Smooth muscle cell of the brain vasculature (primary cell): ENCODE measurements around the gene ADAMTS15.

ENCODE experiments used
- DNase-seq: peaks from one replicate; pipeline ENCODE4 v3.0.0-alpha.2; 2012; ENCODE audit warnings: low read depth, low spot score

The ADAMTS15 gene

DNA sequence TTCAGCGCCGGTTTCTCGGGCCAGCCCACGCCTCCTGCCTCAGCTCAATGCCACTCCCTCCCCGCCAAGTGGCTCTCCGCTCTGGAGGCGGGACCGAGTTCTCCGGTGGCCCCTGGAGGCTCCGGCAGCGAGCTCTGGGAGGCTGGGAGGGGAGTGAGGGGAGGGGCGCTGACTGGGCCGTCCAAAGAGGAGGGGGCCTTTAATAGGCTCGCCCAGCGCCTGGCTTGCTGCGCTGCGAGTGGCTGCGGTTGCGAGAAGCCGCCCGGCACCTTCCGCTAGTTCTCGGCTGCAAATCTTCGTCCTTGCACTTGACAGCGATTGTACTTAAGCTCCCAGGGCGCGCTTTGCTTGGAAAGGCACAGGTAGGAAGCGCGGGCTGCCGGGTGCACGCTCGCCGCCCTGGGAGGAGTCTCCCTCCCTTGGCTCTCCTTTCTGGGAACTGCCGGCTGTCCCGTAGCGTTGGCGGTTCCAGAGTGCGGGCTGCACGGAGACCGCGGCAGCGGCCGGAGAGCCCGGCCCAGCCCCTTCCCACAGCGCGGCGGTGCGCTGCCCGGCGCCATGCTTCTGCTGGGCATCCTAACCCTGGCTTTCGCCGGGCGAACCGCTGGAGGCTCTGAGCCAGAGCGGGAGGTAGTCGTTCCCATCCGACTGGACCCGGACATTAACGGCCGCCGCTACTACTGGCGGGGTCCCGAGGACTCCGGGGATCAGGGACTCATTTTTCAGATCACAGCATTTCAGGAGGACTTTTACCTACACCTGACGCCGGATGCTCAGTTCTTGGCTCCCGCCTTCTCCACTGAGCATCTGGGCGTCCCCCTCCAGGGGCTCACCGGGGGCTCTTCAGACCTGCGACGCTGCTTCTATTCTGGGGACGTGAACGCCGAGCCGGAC is at the start of gene ADAMTS15:
Gene ADAMTS15, plus strand, starts transcription at position 230 of the 894 bp plus-strand sequence. Its CDS starts 329 bp downstream, at position 559.
- peak; percentile 88 for DNase-seq

- no peak for DNase-seq
Observed at GRCh38 chr11:130399196-130399595, 49.2 kb upstream of the ADAMTS15 start.

DNA sequence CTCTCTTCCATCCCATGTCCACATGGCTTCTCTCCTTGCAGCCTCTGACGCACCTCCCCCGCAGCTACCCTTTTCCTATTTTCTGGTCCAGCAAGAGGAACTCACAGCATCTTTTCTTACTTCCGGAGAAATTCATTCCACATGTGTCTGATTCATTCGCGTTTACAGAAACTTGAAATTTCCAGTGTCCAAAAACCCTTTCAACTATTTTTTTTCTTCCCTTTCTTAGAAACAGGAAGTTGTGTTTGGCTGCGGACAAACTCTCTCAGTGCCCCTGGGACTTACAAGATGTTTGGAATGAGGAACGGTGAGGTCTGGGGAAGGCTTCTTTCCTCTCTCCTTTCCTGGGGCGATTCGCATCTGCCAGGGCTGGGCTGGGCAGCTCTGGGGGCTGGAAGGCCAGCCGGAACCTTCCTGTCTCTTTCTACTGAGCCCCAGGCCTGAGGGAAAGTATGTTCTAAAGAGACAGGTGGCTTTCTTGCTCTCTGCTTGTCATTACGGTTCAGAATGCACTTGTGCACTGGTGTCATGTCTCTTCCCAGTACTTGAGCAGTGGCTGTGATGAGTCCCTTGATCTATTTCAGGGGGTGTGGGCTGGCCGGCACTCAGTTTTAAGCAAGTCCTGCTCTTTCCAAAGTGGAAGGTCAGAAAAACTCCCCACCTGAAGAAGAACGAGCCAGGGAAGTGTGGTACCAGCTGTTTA is 47.5 kb upstream of the ADAMTS15 start:
- DNase-seq, result no peak

DNA sequence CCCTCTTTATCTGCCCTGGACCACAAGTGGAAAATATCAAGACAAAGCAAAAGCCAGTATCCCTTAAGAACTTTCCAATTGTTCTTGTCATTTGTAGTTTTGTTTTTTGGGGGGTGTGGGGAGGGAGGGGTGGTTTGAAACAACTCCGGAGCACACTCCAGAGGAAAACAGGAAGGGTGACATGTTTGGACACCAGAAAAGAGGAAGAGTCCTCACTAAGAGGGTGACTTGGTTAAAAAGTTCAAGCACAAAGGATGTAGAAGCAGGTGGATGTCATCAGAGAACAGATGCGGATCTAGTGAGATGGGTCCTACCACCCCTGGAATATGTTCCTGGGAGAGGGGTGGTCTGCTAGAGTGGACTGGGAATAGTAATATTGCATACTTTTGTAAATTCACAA is 45.9 kb upstream of the ADAMTS15 start:
- DNase-seq, result no peak

GRCh38 chr11:130403271-130403804 is 45.1 kb upstream of the ADAMTS15 start:
- no peak for DNase-seq

DNA sequence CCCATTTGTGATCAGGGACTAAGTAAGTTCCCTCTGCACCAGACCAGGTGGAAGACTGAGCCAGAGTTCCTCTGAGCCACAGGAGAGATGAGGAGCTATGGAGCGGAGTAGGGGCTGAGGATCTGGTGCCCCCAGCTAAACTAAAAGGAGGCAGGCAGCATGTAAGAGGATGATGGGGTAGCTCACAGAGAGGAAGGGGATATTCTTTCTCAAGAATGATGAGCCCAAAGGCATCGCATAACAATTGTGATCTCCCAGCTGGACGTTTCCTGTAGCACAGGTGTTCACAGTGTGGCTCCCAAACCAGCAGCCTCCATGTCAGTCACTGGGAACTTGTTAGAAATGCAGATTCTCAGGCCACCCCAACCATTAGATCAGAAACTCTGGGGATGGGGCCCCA is 44.5 kb upstream of the ADAMTS15 start:
- DNase-seq, result no peak

DNA sequence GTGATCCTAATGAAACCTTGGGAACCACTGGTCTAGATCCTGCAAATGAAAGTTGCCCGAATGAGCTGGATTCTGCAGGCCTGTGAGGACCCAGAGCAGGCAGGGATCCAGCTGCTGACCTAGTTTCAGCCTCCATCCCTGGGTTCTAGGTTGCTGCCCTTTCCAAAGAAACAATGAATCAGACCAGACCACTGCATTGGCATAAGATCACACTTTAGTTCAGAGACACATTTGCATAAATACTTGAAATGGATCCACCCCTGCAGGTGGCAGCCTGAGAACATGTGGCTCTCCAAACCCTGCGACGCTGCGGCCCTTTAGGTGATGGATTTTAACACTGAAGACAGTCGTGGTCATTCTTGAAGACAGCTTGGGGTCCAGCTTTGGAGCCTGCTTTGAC is 43.7 kb upstream of the ADAMTS15 start:
- no peak for DNase-seq

GRCh38 chr11:130405428-130405827 is 43.0 kb upstream of the ADAMTS15 start:
- DNase-seq, result no peak

- DNase-seq, result no peak
Observed at GRCh38 chr11:130407978-130408377, 40.5 kb upstream of the ADAMTS15 start.

GRCh38 chr11:130408401-130408890 is 40.0 kb upstream of the ADAMTS15 start:
- no peak for DNase-seq

DNA sequence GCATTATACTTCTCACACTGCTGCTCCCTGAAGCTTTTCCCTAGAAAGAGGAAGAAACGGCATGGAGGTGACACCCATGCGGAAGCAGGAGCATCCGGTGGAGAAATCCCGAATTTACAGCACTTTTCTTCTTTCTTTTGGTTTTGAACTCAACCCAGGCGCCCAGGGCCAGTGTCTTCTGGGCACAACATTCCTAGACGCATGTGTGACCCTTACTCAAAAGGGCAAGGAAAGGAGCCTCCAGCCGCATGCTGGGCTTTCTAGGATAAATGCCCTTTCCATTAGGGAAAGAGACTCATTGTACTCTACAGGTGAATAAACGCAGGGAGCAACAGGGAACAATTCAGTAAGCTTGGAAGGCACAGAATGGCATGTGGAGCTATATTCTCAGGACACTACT is 39.5 kb upstream of the ADAMTS15 start:
- no peak for DNase-seq

GRCh38 chr11:130409594-130410388 is 38.7 kb upstream of the ADAMTS15 start:
- DNase-seq, result no peak

DNA sequence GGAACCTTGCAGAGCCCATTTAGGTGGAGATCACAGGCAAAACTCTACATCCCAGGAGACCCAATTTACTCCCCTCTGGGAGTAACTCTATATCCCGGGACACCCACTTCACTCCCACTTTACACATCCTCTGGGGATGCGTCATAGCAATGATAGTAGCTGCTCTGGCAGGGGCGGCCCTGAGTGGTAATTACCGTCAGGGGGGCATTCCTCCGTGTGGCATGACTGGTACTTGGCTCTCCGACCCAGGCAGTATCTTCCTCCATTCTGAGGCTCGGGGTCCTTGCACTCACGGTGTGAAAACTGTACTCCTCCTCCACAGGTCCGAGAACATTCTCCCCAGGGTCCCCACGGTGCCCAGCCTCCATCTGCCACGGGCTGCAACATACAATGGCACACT is 37.2 kb upstream of the ADAMTS15 start:
- DNase-seq, result no peak

- DNase-seq, result no peak
Observed at GRCh38 chr11:130413405-130414106, 34.9 kb upstream of the ADAMTS15 start.

GRCh38 chr11:130414107-130415080 is 34.1 kb upstream of the ADAMTS15 start:
- DNase-seq, result no peak

DNA sequence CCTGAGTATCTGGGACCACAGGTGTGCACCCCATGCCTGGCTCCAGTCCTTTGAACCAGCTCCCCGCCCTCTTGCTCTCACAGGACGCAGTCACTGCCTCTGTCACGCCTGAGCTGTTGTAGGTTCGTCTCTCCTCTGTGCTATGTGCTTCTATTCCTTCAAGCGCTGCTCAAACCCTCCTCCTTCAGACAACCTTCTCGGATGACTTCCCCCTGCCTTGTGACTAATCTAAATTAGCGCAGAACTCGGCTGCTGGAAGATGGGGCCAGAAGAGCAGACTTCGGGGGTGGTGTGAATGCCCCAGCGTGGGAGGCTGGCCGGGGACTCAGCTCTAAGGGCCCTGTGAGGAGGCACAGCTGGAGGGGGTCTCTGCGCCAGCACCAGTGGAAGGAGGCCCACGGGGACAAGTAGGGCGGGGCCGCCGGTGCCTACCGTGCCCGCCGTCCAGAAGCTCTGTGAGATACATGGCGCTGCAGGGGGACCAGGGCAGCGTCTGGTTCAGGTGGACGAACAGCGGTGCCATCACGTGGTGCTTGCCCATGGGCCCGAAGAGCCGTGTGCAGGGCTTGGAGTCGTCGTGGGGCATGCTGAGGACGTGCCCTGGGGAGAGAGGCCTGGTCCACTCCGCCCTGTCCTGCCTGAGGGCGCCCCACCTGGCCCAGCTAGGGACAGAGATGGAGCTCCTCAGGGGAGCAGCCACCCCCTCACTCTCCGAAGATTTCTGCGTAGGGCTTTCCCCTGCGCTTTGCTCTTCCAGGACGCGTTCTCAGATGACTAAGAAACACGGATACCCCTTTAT is 32.5 kb upstream of the ADAMTS15 start:
- DNase-seq, result no peak

DNA sequence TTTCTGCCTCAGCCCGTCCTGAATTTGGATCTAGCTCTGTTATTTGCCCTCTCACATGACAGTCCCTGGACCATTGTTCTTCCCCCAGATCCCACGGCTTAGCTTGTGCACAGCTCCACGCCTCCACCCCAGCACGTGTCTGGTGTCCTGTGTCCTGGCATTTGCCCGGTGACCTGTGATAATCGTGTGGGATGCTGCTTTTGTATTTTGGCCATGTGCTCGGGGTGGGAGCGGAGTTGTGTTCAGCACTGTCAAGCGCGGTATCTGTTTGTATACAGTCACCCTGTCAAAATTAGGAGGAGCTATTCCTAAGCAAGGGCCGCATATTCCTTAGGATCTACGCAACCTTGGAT is 31.9 kb upstream of the ADAMTS15 start:
- no peak for DNase-seq

- DNase-seq, result no peak
Observed at GRCh38 chr11:130416906-130417305, 31.5 kb upstream of the ADAMTS15 start.

DNA sequence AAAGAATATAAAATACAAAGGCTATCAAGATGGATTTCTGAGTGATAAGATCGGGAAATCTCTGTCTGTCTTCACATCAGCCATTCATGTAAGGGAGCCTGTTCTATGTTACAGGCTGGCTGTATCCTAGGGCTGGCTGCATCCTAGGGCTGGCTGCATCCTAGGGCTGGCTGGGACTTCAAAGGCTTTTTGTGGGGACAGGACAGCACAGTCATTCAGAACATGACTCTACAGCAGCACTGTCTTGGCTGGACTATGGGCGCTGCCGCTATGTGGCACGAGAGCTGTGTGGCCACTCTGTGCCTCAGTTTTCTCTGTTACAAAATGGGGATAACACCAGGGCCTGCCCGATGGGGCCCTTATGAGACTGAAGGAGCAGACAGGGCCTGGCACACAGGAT is 30.2 kb upstream of the ADAMTS15 start:
- DNase-seq, result no peak
